ENCODE results near the gene WDR77. TPM values are rescaled to one million over a fixed set of nuclear protein-coding genes. Genes with fewer than 3 reads are reported as not detected.

Gene WDR77
- total RNA-seq, 1 donor from 2014 or later = 39.6 TPM

GRCh38 chr1:111466480-111466879, 17.4 kb upstream of the WDR77 start:
- H3K4me3 Mint-ChIP-seq (ENCODE audit: unreplicated experiment) = no peak overlapping the region
- H3K4me1 Mint-ChIP-seq (ENCODE audit: low read depth, unreplicated experiment) = no peaks in the 10 kb centered on the region
- H3K27me3 Mint-ChIP-seq (ENCODE audit: unreplicated experiment) = no peaks in the 10 kb centered on the region
- H3K27ac Mint-ChIP-seq (ENCODE audit: unreplicated experiment) = no peak overlapping the region
- no peak for DNase-seq
- no peaks in the 10 kb centered on the region for H3K36me3 Mint-ChIP-seq (ENCODE audit: unreplicated experiment)
- no peak for TF ChIP-seq CTCF (IDR thresholded peaks at IDR 0.05; ENCODE audit: partially characterized antibody, unreplicated experiment)
- H3K9me3 Mint-ChIP-seq (ENCODE audit: unreplicated experiment) = peaks cover 1% of the 10 kb centered on the region

- Mint-ChIP-seq H3K9me3 (ENCODE audit: unreplicated experiment) (peaks cover 1% of the 10 kb centered on the region), H3K27me3 (ENCODE audit: unreplicated experiment) (no peaks in the 10 kb centered on the region), H3K4me3 (ENCODE audit: unreplicated experiment) (no peak overlapping the region), H3K36me3 (ENCODE audit: unreplicated experiment) (no peaks in the 10 kb centered on the region), H3K27ac (ENCODE audit: unreplicated experiment) (no peak overlapping the region), H3K4me1 (ENCODE audit: low read depth, unreplicated experiment) (no peaks in the 10 kb centered on the region)
- TF ChIP-seq CTCF (IDR thresholded peaks at IDR 0.05; ENCODE audit: partially characterized antibody, unreplicated experiment) = no peak
- no peak for DNase-seq
Observed at GRCh38 chr1:111465754-111466153, 16.7 kb upstream of the WDR77 start.

GRCh38 chr1:111463029-111463683, 14.1 kb upstream of the WDR77 start:
- H3K9me3 Mint-ChIP-seq (ENCODE audit: unreplicated experiment) = peaks cover 1% of the 10 kb centered on the region
- no peaks in the 10 kb centered on the region for H3K27me3 Mint-ChIP-seq (ENCODE audit: unreplicated experiment)
- DNase-seq = no peak
- H3K27ac Mint-ChIP-seq (ENCODE audit: unreplicated experiment) = no peak overlapping the region
- no peak for TF ChIP-seq CTCF (IDR thresholded peaks at IDR 0.05; ENCODE audit: partially characterized antibody, unreplicated experiment)
- no peak overlapping the region for H3K4me3 Mint-ChIP-seq (ENCODE audit: unreplicated experiment)
- no peaks in the 10 kb centered on the region for H3K4me1 Mint-ChIP-seq (ENCODE audit: low read depth, unreplicated experiment)
- H3K36me3 Mint-ChIP-seq (ENCODE audit: unreplicated experiment) = no peaks in the 10 kb centered on the region

GRCh38 chr1:111462370-111463028, 13.4 kb upstream of the WDR77 start:
- Mint-ChIP-seq H3K27ac (ENCODE audit: unreplicated experiment) (no peak overlapping the region), H3K9me3 (ENCODE audit: unreplicated experiment) (peaks cover 1% of the 10 kb centered on the region), H3K4me3 (ENCODE audit: unreplicated experiment) (no peak overlapping the region), H3K36me3 (ENCODE audit: unreplicated experiment) (no peaks in the 10 kb centered on the region), H3K4me1 (ENCODE audit: low read depth, unreplicated experiment) (no peaks in the 10 kb centered on the region), H3K27me3 (ENCODE audit: unreplicated experiment) (no peaks in the 10 kb centered on the region)
- DNase-seq = no peak
- no peak for TF ChIP-seq CTCF (IDR thresholded peaks at IDR 0.05; ENCODE audit: partially characterized antibody, unreplicated experiment)

- no peak for TF ChIP-seq CTCF (IDR thresholded peaks at IDR 0.05; ENCODE audit: partially characterized antibody, unreplicated experiment)
- Mint-ChIP-seq H3K4me1 (ENCODE audit: low read depth, unreplicated experiment) (no peaks in the 10 kb centered on the region), H3K36me3 (ENCODE audit: unreplicated experiment) (no peaks in the 10 kb centered on the region), H3K27me3 (ENCODE audit: unreplicated experiment) (no peaks in the 10 kb centered on the region), H3K4me3 (ENCODE audit: unreplicated experiment) (no peak overlapping the region), H3K27ac (ENCODE audit: unreplicated experiment) (no peak overlapping the region), H3K9me3 (ENCODE audit: unreplicated experiment) (peaks cover 1% of the 10 kb centered on the region)
- DNase-seq = no peak
Observed at GRCh38 chr1:111461765-111462164, 12.7 kb upstream of the WDR77 start.

All from glutamatergic neuron (in vitro differentiated cells).